Putamen (tissue), 1 donor: ENCODE results near the gene LEF1.

Experiments
- DNase-seq: peaks from one replicate; pipeline ENCODE4 v3.0.0-alpha.2; 2016; ENCODE audit warnings: low spot score

The LEF1 gene

GRCh38 chr4:108168671-108169523 lies at the start of gene LEF1:
Gene LEF1, minus strand, starts transcription at chr4:108168932. Its CDS starts 1,165 bp downstream, at chr4:108167767.
- no peak for DNase-seq

GRCh38 chr4:108216510-108216909 lies 47.8 kb upstream of the LEF1 start:
- DNase-seq: no peak

GRCh38 chr4:108215055-108215454 lies 46.3 kb upstream of the LEF1 start:
- no peak for DNase-seq

GRCh38 chr4:108213723-108214122 lies 45.0 kb upstream of the LEF1 start:
- no peak for DNase-seq

- no peak for DNase-seq
Observed at GRCh38 chr4:108213308-108213707, 44.6 kb upstream of the LEF1 start.

- no peak for DNase-seq
Observed at GRCh38 chr4:108210989-108211835, 42.5 kb upstream of the LEF1 start.

- DNase-seq: no peak
Observed at GRCh38 chr4:108209489-108209888, 40.8 kb upstream of the LEF1 start.

- DNase-seq: no peak
Observed at GRCh38 chr4:108205859-108206258, 37.1 kb upstream of the LEF1 start.

- no peak for DNase-seq
Observed at GRCh38 chr4:108204518-108204917, 35.8 kb upstream of the LEF1 start.

- no peak for DNase-seq
Observed at GRCh38 chr4:108203377-108203776, 34.6 kb upstream of the LEF1 start.

GRCh38 chr4:108201774-108202173 lies 33.0 kb upstream of the LEF1 start:
- no peak for DNase-seq

GRCh38 chr4:108199881-108200280 lies 31.1 kb upstream of the LEF1 start:
- no peak for DNase-seq

- DNase-seq: no peak
Observed at GRCh38 chr4:108193886-108194672, 25.3 kb upstream of the LEF1 start.

- DNase-seq: no peak
Observed at GRCh38 chr4:108192935-108193334, 24.2 kb upstream of the LEF1 start.

GRCh38 chr4:108192056-108192455 lies 23.3 kb upstream of the LEF1 start:
- no peak for DNase-seq

GRCh38 chr4:108191269-108191914 lies 22.7 kb upstream of the LEF1 start:
- no peak for DNase-seq

GRCh38 chr4:108188770-108189169 lies 20.0 kb upstream of the LEF1 start:
- DNase-seq: no peak

- no peak for DNase-seq
Observed at GRCh38 chr4:108185252-108185651, 16.5 kb upstream of the LEF1 start.

GRCh38 chr4:108184453-108185049 lies 15.8 kb upstream of the LEF1 start:
- no peak for DNase-seq

GRCh38 chr4:108181704-108182103 lies 13.0 kb upstream of the LEF1 start:
- DNase-seq: no peak

GRCh38 chr4:108180513-108180912 lies 11.8 kb upstream of the LEF1 start:
- no peak for DNase-seq
